Middle frontal gyrus (tissue), 1 donor: ENCODE data around the gene PKP2.
"Not testable (repeated sequence)": the region's sequence is repeated elsewhere in the genome, so short reads cannot be mapped to it uniquely, and the experiment has no call there.

Experiments
- DNase-seq: peaks from one replicate; pipeline ENCODE4 v3.0.0-alpha.2; 2015; ENCODE audit warnings: low spot score; ENCODE audit errors: extremely low spot score

The PKP2 gene

DNA sequence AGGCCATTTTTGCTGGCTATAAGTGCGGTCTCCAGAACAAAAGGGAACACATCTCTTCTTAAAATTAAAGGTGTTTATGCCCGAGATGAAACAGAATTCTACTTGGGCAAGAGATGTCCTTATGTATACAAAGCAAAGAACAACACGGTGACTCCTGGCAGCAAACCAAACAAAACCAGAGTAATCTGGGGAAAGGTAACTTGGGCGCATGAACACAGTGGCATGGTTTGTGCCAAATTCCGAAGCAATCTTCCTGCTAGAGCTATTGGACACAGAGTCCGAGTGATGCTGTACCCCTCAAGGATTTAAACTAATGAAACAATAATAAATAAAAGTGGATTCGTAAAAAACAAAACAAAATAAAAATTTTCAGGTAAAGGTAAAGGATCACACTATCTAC lies 33.4 kb downstream of the PKP2 start:
- DNase-seq: no peak

DNA sequence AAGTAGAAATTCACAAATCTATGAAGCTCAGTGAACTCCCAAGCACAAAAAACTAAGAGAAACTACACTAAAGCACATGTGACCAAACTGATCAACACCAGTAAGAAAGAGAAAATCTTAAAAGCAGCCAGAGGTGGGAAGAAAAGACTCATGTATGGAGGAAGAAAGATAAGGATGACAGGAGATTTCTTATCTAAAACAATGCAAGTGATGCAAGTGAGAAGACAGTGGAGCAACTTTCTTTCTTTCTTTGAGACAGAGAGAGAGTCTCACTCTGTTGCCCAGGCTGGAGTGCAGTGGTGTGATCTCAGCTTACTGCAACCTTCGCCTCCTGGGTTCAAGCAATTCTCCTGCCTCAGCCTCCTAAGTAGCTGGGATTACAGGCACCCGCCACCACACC lies 34.9 kb downstream of the PKP2 start:
- not testable (repeated sequence) for DNase-seq

DNA sequence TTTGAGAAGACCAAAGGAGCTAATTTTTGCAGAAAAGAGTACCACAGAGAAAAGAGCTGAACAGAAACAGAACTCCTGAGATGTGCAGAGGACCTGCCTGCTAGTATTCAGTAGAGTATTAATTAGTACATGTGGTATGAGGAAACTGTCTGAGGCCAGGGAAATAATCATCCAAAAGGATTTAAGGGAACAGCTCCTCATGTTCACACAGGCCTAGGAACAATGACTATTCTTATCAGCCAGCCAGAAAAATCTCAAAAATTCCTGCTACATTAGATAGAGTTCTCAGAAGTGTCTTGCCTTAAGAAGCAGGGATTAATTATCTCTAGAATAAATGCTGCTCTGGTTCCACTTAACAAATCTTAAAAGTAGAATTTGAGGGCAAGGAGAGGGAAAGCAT lies 36.4 kb downstream of the PKP2 start:
- DNase-seq: no peak

DNA sequence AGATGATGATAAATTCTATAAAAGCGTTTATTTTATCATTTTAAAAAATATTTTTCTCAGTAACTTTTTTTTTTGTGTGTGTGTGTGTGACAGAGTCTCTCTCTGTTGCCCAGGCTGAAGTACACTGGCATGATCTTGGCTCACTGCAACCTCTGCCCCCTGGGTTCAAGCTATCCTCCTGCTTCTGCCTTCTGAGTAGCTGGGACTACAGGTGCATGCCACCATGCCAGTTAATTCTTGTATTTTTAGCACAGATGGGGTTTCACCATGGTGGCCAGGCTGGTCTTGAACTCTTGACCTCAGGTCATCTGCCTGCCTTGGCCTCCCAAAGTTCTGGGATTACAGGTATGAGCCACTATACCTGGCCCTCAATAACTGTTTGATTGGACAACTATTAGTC lies 37.2 kb downstream of the PKP2 start:
- no peak for DNase-seq

DNA sequence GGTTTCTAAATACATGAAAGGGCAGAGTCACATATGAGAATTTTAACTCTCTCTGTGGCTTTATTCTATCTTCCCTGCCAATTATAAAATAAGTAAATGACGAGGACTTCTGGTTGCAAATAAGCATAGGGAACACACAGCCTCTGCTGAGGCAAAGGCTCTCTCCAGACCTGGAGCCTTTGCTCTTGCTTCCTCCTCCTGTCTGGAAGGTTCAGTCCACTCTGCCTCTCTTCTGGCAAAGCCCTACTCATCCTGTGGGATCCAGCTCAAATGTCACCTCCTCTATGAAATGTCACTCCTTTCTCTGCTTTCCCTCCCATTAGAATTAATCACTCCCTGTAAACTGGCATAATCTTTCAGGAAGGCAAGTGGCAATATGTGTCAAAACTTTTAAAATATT lies 41.9 kb downstream of the PKP2 start:
- DNase-seq: no peak

DNA sequence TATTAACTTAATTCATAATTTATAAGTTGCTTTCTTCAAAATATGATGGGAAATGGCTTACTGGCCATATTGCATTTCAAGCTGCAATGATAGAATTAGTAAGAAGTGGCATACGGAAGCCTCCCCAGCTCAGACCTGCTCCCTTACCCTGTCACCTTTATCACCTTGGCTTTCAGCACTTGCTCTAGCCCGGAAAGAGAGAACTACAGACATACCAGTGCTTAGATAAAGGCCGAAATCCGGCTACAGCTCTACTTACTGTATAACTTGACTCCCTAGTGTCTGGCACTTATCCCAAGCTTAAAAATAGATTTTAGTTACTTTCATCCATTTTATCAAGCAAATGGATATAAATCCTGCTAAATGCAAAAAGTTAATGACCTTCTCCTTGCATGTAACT lies 42.5 kb downstream of the PKP2 start:
- no peak for DNase-seq

DNA sequence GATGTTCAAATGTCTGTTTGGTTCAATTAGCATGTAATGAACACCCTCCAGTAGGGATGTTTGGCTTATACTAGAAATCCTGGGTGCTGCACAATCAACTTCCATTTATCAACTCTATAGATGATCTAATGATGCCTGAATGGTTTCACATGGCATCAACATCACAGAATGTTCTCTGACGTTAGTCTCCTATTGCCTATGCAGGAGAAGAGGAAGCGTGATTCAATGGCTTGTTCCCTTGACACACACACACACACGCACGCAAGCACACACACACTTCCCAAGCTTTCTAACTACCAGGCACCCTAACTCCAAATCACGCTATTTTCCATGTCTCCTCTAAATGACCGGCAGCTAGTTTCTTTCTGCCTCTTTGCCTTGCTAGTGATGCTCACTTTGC lies 49.3 kb downstream of the PKP2 start:
- no peak for DNase-seq

DNA sequence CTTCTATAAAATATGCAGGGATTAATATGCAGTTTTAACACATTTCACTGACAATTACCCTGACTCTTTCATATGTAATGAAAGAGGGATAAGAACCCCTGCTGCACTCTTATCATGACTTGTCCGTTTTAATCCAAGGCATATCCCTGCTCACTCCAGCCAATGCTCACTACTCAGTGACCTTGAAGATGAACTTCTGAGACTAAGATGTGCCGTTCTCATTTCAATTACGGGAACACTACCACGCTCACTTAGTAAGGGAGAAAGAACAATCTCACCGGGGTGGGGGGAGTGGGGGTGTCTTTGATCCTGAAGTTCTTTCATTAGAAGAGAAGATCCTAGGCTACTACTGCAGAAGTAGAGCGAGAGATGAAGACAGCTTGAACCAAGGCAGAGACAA lies 50.5 kb downstream of the PKP2 start:
- no peak for DNase-seq

DNA sequence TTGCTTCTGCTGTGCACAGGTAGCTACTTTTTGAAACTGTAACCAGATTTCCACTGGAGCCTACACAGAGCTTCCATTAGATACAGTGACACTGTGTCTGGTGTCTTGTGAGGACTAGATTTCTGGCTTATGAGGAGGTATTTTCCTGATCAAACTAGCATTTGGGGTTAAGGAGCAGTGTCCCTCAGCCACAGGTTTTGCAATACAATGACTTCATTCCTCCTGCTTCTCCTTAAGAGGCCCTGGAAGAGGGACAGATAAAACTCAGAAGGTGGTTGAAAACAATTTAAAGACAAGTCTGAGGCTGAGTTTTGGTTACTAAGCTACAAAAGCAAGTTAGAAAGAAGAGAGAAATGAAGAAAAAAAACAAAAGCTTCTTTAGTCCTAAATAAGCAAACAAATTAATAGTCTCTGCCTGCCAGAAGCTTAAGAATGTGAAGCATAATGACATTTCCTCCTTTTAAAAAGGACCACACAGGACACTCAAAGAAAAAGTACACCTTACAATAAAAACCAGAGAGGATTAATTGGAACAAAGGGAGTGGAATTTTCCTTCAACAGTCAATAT lies 53.0 kb downstream of the PKP2 start:
- no peak for DNase-seq

DNA sequence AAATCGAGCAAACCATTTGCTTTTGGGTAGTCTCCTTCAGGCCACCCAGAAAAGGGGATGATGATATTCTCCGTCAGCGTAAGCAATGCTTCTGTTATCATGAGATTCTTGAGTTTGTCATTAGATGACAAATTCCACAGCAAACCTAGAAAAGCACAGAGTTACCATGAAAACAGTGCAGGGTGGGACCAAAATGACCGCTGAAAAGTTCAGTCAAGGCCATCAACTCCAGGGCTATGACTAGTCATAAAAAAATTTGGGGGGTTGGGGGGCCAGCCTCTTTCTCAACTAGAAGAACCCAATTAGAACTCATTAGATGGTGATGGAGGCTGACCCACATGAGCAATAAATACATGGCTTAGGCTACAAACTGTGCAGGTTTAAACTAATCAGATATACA lies 55.5 kb downstream of the PKP2 start:
- DNase-seq: no peak

DNA sequence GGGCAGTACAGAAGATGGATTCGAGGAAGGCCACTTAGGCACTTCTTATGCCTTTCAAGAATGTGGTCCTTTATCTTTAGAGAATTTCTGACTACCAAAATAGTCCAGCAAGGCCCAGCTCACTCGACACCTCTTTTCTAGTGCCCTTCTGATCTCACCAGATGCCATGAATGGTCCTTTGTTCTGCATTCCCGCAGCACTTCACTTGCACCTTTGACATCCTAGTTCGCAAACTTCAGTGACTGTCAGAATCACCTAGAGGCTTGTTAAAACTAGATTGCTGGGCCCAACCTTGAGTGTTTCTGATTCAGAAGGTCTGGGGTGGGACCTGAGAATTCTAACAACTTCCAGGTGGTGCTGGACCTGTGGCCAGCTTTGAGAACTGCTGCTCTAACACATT lies 56.7 kb downstream of the PKP2 start:
- no peak for DNase-seq

DNA sequence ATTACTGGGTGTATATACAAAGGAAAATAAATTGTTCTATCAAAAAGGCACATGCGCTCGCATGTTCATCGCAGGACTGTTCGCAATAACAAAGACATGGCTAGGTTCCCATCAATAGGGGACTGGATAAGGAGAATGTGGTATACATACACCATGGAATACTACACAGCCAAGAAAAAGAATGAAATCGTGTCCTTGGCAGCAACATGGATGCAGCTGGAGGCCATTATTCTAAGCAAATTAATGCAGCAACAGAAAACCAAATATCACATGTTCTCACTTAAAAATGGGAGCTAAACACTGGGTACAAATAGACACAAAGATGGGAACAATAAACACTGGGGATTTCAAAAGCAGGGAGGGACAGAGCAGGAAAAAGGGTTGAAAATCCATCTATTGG lies 58.6 kb downstream of the PKP2 start:
- DNase-seq: no peak

DNA sequence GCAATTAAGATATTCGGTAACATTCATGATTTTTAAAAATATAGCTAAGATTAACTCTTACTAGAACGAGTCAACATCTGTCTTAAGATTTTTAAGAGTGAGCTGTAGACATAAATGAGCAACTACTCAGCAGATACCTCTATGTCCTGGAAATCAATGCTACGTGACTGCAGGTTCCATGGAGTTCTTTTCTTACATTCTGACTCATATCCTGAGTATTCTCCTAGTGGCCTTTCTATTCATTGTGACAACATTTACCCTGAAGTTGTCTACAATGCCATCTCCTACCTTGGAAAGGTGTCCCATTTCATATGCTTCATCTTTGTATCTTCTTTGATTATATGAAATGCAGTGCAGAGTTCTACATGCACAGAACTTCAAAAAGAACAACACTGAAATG lies 59.9 kb downstream of the PKP2 start:
- no peak for DNase-seq

DNA sequence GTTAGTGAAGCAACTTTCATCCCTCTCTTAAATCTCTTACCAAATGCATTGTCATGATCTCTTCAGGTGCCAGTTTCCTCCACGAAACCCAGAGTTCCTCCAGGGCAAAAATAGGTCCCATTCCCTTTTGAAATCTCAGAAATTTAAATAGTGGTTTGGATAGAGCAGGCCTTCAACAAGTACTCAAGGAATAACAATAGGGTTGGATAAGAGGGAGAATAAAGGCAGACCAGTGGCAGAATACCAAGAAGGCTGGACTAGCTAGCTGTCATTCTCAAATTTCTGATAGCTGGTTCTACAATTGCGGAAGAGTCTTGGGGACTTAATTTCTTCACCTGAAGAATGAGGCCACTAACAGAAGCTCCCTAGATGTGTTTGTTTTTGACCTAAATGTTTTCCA lies 62.5 kb downstream of the PKP2 start:
- no peak for DNase-seq

DNA sequence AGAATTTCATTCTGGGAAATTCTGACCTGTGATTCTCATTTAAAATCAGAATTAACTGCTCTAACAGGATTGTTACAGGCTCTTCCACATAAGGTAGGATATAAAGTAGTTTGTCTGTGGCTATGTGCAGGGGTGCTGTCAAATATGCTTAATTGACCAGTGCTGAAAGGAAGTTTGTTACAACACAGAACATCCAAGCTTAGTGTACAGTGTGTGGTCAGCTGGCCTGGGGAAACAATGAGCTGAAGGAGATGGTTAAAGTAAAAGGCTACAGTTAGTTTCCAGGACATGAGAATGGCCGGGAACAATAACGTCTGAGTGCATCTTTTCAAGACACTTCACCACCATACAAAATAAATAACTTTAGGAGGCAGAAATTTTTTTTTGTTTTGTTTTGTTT lies 68.0 kb downstream of the PKP2 start:
- no peak for DNase-seq

DNA sequence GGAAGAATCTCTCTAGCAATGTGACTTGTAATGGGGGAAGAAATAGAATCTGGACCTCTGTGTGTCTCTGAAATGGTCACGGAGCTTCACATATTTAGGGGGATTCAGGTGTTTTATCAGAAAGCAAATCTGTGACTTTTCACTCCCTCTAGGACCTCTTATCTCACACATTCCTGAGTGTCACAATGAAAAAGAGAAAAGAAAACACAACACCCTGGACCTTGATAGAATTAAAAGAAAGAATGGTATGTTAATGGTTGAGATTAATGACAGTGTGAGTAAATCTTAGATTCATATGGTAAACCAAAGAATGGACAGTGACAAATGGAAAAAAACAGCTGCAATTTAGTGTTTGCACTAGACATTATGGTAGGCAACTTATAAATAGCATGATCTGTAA lies 68.5 kb downstream of the PKP2 start:
- no peak for DNase-seq

DNA sequence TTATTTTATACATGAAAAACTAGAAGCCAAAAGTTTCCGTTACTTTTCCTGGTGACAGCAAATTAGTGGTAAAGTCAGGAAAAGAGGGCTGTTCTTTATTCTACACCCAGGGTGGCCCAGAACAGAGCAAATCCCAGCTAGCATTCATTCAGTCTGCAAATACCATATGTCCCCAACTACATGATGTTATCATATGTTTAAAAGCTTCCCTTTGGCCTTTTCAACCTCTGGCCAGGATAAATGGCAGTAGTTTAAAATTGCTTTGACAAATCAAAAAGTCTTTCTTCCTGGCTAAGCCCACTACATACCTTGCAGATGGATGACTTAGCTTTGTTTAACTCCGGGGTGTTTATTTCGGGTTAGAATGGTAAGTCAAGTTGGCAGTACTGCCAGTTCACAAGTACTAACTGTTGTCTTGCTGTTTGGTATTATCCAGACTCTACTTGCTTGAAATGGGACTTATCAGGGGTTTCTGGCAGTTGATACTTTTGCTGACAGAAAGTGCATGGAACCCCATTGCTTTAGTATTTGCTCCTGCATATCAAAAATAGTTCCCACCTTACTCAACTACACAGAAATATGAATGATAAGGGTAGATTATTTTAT lies 69.7 kb downstream of the PKP2 start:
- DNase-seq: no peak

DNA sequence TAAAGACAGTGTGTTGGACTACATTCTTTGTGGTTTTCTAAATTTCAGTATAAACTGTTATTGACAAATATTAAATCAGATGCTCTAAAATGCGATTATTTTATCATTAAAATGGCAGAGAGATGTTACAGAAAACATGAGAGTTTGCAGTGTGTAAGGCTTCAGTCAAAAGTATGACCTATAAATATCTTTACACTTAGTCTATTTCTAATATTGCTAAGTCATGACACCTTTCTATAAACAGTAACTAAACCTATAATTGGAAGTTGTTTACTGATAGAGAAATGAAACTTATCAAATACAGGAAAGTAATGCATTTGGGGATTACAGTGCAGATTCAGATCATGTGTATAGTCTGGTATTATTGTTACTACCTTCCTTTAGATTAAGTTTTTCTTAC lies 72.0 kb downstream of the PKP2 start:
- no peak for DNase-seq

DNA sequence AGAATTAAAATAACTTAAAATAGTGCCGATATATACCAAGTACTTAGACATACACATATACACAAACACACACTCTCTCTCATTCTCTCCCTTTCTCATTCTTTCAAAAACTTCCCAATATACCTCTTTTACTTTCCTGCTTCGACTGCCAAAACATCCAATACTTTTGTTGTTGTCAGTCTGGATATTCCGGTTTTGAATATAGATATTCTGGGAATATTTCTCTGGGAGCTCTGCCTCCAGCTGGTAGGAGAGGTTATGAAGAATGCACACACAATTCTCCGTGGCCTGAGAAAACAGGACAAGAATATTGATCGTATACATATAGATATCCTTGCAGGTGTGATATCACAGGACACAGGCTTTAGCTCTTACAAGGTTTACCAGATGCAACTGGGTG lies 74.2 kb downstream of the PKP2 start:
- no peak for DNase-seq

DNA sequence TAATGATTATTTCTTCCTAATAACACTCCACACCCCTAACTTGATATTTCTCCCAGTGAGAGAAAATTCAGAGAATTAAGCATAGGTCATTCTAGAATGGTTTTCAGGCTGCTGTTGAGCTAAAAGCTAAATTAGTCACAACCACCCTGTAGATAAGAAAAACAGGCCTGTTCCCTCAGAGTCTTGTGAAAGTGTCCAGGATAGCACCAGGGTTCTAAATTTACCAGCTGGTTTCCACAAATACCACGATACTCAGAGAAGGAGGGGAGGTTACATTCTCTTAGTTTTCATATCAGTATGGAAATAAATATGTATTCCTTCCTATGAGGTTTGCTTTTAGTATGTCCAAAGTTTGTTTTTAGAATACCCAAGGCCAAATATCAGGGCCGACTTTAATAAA lies 74.9 kb downstream of the PKP2 start:
- DNase-seq: no peak

DNA sequence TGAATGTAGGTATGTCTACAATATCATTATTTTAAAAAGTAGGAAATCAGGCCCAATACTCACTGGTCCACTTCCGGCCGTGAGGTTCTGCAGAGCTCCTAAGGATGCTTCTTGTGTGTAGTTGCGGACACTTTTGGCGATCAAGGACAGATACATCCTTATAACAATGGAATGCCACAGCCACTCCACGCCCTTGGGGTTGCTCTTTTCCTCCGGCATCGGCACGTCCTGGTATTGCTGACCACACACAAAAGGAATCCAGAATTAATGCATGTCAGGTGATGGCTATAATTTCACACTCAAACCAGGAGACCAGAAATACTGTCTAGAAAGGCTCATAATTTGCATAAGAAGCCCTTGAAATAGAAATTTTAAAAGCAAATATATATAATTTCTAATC lies 75.3 kb downstream of the PKP2 start:
- no peak for DNase-seq

DNA sequence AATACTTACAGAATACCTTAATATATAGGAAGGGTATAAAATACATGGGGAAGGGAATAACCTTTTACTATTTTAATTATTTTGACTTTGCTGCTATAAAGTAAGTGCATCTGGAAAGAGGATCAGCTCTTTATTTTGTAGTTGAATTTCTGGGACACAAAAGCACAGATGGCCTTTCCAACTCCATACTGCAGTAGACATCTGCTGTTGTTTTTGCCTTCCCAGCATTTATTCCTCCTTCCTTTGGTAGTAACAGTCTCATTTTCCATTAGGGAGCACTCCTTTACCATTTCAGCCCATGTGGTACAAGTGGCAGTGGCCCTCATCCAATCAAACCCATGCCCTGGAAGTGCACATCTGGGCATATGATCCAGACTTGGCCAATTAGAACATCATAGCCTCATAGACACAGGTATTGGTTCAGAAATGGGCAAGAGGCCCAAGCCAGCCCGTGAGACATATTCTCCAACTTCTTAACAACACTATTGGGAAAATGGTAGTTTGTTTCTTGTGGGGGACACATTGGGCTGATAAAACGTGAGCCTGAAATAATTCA lies 76.1 kb downstream of the PKP2 start:
- no peak for DNase-seq

DNA sequence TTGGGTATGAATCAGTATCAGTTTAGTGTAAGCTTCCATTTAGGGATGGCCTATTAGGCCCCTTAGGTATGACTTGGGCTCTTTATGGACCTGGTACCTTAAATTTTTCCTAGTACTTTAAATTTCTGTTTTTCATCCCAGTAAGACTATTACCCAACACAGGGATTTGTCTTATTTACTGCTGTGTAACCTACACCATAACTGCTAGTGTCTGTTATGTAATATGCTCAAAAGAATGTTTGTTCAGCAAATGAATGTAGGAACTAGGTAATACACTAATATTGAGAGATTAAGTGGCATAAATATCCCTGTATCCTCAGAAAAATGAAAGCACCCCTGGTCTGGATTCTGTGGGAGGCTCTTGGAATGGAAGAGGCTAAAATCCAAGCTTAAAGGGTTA lies 77.2 kb downstream of the PKP2 start:
- no peak for DNase-seq
